GM18502 (cell line): Measurements from ENCODE around the gene PCDHB12.
"Not testable (repeated sequence)": the region's sequence is repeated elsewhere in the genome, so short reads cannot be mapped to it uniquely, and the experiment has no call there.

ENCODE experiments used
- ATAC-seq: cut with Tn5 transposase; IDR thresholded peaks from one replicate; pipeline ENCODE4 v1.9.1; 2021; ENCODE audit warnings: mild to moderate bottlenecking; ENCODE audit not compliant: unreplicated experiment, poor library complexity

The PCDHB12 gene

DNA sequence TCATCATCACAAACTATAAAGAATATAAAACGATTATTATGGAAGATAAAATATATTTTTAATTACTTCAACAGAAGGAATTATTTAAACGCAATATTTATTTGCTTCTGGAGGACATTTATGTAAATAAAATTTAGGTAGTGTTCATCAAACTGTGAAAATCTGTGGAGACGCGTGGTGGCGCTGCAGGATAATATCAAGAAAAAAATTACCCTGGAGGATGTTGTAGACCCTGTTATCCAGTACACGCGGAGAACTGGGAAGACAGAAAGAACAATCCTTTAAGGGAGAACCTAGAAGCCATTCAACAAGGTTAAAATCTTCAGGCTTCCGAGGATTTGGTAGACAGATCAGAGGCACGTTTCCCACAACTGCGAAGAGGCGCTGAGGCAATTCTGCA, at the start of gene PCDHB12:
Gene PCDHB12 (plus strand): TSS at position 242 of the 400 bp plus-strand sequence. CDS start 189 bp downstream, outside the sequence.
- no peak for ATAC-seq

DNA sequence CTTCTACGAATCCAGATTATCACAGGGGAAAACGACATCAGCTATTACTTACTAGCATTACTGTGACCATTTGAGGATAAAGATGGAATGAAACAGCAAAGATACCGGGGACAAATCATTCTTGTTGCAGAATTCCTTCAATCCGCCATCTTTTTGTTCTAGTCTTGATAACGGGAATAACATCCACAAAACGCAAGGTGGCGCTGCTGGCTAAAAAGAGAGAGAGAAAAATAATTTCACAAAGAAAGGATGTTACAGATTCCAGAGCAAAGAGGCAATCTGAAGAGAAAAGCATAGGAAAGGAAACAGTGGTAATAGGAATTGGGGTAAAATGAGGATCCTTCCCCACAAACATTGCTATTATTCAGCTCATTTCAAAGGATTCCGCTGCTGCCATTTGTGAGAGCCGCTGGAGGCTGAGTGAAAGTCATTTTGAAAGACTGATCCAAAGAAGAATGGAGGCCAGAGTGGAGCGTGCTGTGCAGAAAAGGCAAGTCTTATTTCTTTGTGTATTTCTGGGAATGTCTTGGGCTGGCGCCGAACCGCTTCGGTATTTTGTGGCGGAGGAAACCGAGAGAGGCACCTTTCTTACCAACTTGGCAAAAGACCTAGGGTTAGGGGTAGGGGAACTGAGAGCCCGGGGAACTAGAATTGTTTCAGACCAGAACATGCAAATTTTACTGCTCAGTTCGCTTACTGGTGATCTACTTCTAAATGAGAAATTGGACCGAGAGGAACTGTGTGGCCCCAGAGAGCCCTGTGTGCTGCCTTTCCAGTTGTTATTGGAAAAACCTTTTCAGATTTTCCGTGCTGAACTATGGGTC, 35.9 kb upstream of the PCDHB12 start, which contains the start of gene PCDHB7:
Gene PCDHB7 (plus strand): TSS at position 264 of the 824 bp plus-strand sequence. CDS start 192 bp downstream, at position 456.
- ATAC-seq, result no peak

DNA sequence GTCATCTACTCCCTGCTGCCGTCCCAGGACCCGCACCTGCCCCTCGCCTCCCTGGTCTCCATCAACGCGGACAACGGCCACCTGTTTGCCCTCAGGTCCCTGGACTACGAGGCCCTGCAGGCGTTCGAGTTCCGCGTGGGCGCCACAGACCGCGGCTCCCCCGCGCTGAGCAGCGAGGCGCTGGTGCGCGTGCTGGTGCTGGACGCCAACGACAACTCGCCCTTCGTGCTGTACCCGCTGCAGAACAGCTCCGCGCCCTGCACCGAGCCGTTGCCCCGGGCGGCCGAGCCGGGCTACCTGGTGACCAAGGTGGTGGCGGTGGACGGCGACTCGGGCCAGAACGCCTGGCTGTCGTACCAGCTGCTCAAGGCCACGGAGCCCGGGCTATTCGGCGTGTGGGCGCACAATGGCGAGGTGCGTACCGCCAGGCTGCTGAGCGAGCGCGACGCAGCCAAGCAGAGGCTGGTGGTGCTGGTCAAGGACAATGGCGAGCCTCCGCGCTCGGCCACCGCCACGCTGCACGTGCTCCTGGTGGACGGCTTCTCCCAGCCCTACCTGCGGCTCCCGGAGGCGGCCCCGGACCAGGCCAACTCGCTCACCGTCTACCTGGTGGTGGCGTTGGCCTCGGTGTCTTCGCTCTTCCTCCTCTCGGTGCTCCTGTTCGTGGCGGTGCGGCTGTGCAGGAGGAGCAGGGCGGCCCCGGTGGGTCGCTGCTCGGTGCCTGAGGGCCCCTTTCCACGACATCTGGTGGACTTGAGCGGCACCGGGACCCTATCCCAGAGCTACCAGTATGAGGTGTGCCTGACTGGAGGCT, 34.0 kb upstream of the PCDHB12 start:
- ATAC-seq, result not testable (repeated sequence)

DNA sequence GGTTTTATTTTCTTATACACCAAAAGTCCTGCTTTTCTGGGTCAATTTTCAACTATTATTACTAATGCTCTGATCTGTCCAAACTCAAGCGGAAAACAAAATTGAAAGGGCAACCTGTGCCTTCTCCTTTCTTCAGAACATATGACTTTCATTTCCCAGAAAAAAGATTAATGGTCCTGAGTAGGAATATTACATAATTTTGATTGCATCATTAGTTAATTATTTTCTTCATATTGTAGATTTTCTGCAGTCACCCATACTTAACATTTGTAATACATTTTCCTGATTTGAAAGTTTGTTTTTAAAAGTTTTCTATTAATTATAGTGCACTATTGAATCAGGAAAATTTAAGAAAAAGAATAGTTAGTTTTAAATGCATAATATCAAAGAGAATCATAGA, 32.6 kb upstream of the PCDHB12 start:
- no peak for ATAC-seq

DNA sequence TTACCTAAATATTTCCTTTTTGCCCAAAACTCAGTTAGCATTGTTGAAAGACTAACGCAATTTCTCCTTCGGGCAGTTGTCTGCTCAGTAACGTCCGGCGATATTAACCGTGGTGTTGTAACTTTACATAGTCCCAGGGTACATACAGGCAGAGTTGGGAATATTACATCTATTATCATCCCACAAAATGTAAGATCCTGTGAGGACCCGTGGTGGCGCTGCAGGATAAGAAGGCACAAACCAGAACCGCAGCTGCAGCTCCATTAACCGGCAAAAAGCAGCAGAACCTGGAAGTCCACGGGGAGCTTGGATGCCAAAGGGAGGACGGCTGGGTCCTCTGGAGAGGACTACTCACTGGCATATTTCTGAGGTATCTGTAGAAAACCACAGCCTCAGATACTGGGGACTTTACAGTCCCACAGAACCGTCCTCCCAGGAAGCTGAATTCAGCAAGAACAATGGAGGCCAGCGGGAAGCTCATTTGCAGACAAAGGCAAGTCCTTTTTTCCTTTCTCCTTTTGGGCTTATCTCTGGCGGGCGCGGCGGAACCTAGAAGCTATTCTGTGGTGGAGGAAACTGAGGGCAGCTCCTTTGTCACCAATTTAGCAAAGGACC, 30.8 kb upstream of the PCDHB12 start, which contains the start of gene PCDHB8:
Gene PCDHB8 (plus strand): TSS at position 214 of the 615 bp plus-strand sequence. CDS start 245 bp downstream, at position 459.
- not testable (repeated sequence) for ATAC-seq

DNA sequence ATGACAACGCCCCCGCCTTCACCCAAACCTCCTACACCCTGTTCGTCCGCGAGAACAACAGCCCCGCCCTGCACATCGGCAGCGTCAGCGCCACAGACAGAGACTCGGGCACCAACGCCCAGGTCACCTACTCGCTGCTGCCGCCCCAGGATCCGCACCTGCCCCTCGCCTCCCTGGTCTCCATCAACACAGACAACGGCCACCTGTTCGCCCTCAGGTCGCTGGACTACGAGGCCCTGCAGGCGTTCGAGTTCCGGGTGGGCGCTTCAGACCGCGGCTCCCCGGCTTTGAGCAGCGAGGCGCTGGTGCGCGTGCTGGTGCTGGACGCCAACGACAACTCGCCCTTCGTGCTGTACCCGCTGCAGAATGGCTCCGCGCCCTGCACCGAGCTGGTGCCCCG, 29.1 kb upstream of the PCDHB12 start:
- ATAC-seq, result not testable (repeated sequence)

DNA sequence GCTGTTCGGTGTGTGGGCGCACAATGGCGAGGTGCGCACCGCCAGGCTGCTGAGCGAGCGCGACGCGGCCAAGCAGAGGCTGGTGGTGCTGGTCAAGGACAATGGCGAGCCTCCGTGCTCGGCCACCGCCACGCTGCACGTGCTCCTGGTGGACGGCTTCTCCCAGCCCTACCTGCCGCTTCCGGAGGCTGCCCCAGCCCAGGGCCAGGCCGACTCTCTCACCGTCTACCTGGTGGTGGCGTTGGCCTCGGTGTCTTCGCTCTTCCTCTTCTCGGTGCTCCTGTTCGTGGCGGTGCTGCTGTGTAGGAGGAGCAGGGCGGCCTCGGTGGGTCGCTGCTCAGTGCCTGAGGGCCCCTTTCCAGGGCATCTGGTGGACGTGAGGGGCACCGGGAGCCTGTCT, 28.6 kb upstream of the PCDHB12 start:
- not testable (repeated sequence) for ATAC-seq

DNA sequence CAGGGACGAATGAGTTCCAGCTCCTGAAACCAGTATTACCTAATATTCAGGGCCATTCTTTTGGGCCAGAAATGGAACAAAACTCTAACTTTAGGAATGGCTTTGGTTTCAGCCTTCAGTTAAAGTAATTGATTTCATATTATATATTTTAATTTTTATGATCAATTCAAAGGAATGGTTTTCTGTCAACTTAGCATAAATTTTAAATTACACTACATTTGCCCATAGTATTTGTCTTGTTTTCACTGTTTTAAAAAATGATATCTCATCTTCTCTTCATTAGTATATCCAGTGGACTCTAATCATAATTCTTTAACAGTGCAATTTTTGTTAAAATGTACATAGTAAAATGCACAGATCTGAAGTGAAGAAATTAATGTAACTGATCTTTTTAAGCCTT, 28.2 kb upstream of the PCDHB12 start:
- no peak for ATAC-seq

DNA sequence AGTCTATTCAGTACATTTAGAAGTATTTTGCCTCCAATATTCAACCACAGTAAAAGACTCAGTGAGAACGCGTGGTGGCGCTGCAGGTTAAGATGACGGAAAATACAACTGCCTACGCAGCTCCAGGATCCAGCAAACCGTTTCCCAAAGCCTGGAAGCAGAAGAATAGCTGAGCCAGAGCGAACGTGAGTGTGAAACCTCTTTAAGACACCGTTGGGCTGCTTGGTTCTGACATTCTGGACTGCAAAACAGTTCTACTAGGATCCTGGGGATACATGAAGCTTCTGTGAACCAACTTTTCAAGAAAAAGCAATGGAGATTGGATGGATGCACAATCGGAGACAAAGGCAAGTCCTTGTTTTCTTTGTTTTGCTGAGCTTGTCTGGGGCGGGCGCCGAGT, 26.3 kb upstream of the PCDHB12 start, which contains the start of gene PCDHB16:
Gene PCDHB16 (plus strand): TSS at position 140 of the 400 bp plus-strand sequence. CDS start 173 bp downstream, at position 313.
- ATAC-seq, result no peak

DNA sequence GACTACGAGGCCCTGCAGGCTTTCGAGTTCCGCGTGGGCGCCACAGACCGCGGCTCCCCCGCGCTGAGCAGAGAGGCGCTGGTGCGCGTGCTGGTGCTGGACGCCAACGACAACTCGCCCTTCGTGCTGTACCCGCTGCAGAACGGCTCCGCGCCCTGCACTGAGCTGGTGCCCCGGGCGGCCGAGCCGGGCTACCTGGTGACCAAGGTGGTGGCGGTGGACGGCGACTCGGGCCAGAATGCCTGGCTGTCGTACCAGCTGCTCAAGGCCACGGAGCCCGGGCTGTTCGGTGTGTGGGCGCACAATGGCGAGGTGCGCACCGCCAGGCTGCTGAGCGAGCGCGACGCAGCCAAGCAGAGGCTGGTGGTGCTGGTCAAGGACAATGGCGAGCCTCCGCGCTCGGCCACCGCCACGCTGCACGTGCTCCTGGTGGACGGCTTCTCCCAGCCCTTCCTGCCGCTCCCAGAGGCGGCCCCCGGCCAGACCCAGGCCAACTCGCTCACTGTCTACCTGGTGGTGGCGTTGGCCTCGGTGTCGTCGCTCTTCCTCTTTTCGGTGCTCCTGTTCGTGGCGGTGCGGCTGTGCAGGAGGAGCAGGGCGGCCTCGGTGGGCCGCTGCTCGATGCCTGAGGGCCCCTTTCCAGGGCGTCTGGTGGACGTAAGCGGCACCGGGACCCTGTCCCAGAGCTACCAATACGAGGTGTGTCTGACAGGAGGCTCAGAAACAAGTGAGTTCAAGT, 24.2 kb upstream of the PCDHB12 start:
- ATAC-seq, result not testable (repeated sequence)

DNA sequence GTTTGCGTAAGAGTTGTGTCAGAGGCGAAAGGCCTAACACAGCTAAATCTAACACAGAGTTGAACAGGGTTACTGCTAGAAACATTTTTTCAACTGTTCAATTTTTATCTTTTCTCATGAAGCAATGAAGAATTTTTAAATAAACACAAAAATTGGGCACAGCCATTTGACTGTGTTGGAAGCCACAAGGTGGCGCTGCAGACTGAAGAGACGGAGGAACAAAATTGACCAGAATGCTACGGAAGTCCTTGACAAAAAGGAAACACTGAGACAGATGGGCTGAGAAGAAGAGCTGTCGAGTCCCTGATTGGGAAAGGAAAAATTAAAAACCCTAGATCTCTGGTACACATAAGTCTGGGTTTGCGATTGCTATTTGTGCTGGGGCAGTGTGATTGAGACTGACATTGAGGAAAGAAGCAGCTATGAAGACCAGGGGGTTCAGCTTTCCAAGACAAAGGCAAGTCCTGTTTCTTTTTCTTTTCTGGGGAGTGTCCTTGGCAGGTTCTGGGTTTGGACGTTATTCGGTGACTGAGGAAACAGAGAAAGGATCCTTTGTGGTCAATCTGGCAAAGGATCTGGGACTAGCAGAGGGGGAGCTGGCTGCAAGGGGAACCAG, 21.5 kb upstream of the PCDHB12 start, which contains the start of gene PCDHB9:
Gene PCDHB9 (plus strand): TSS at position 265 of the 616 bp plus-strand sequence. CDS start 158 bp downstream, at position 423.
- no peak for ATAC-seq

DNA sequence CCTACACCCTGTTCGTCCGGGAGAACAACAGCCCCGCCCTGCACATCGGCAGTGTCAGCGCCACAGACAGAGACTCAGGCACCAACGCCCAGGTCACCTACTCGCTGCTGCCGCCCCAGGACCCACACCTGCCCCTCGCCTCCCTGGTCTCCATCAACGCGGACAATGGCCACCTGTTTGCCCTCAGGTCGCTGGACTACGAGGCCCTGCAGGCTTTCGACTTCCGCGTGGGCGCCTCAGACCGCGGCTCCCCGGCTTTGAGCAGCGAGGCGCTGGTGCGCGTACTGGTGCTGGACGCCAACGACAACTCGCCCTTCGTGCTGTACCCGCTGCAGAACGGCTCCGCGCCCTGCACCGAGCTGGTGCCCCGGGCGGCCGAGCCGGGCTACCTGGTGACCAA, 19.8 kb upstream of the PCDHB12 start:
- ATAC-seq, result not testable (repeated sequence)

DNA sequence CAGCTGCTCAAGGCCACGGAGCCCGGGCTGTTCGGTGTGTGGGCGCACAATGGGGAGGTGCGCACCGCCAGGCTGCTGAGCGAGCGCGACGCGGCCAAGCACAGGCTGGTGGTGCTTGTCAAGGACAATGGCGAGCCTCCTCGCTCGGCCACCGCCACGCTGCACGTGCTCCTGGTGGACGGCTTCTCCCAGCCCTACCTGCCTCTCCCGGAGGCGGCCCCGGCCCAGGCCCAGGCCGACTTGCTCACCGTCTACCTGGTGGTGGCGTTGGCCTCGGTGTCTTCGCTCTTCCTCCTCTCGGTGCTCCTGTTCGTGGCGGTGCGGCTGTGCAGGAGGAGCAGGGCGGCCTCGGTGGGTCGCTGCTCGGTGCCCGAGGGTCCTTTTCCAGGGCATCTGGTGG, 19.4 kb upstream of the PCDHB12 start:
- not testable (repeated sequence) for ATAC-seq

DNA sequence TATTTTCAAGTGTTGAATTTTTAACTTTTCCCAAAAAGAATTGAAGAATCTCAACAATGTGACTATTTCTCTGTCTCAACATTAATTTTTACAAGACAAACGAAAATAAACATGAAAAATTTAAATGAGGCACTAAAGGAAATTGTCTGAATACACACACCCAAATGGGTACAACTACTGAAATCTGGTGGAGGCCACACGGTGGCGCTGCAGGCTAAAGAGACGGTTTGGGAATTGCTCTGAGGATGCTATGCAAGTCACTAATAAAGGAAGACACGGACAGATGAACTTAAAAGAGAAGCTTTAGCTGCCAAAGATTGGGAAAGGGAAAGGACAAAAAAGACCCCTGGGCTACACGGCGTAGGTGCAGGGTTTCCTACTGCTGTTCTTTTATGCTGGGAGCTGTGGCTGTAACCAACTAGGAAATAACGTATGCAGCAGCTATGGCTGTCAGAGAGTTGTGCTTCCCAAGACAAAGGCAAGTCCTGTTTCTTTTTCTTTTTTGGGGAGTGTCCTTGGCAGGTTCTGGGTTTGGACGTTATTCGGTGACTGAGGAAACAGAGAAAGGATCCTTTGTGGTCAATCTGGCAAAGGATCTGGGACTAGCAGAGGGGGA, 16.3 kb upstream of the PCDHB12 start, which contains the start of gene PCDHB10:
Gene PCDHB10 (plus strand): TSS at position 244 of the 616 bp plus-strand sequence. CDS start 200 bp downstream, at position 444.
- ATAC-seq, result no peak

DNA sequence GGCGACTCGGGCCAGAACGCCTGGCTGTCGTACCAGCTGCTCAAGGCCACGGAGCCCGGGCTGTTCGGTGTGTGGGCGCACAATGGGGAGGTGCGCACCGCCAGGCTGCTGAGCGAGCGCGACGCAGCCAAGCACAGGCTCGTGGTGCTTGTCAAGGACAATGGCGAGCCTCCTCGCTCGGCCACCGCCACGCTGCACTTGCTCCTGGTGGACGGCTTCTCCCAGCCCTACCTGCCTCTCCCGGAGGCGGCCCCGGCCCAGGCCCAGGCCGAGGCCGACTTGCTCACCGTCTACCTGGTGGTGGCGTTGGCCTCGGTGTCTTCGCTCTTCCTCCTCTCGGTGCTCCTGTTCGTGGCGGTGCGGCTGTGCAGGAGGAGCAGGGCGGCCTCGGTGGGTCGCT, 14.2 kb upstream of the PCDHB12 start:
- ATAC-seq, result not testable (repeated sequence)

DNA sequence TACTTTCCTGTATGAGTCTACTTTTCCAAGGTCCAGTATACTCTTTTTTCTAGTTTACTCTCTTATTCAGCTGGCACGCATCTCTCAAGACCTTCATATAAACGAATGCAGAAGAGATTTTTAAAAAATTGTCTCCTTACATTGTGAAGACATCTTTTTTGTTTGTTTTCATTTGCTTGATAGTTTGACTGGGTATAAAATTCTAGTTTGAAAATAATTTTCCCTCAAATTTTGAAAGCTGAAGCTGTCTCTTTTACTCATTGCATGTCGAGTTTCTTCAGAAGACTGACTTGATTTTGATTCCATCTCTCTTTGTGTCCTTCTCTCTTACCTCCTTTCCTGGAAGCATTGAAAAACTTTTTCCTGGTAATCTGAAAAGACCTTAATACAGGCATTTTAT, 12.2 kb upstream of the PCDHB12 start:
- no peak for ATAC-seq

DNA sequence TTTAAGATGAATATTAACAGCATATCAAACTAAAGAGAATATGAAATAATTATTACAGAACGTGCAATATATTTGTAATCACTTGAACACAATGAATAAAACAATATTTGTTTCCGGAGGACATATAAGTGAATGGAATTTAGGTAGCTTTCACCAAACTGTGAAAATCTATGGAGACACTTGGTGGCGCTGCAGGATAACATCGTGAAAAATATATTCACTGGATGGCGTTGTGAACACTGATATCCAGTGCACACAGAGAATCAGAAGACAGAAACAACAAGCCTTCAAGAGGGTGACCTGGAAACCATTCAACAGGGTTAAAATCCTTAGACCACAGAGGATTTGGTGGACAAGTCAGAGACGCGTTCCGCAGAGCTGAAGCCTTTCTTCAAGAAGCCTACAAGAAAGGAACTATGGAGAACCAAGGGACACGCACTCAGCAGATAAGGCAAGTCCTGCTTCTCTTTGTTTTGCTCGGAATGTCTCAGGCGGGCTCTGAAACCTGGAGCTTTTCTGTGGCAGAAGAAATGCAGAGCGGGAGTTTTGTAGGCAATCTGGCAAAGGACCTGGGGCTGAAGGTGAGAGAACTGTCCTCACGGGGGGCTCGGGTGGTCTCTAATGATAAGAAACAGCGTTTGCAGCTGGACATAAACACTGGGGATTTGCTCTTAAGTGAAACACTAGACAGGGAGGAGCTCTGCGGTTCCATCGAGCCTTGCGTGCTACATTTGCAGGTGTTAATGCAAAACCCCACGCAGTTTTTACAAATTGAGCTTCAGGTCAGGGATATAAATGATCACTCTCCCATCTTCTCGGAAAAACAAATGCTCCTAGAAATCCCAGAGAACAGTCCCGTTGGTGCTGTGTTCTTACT, 8.9 kb upstream of the PCDHB12 start, which contains the start of gene PCDHB11:
Gene PCDHB11 (plus strand): TSS at position 269 of the 877 bp plus-strand sequence. CDS start 148 bp downstream, at position 417.
- no peak for ATAC-seq
